SW480 (cell line): Measurements from ENCODE around the gene SMPDL3B.
"Not testable (repeated sequence)": the region's sequence is repeated elsewhere in the genome, so short reads cannot be mapped to it uniquely, and the experiment has no call there.

Experiments used
- DNase-seq: peaks from one replicate; pipeline ENCODE4 v3.0.0-alpha.2; 2016; ENCODE audit warnings: low spot score

Gene SMPDL3B

GRCh38 chr1:27970401-27970800, 35.6 kb downstream of the SMPDL3B start:
- DNase-seq: no peak

DNA sequence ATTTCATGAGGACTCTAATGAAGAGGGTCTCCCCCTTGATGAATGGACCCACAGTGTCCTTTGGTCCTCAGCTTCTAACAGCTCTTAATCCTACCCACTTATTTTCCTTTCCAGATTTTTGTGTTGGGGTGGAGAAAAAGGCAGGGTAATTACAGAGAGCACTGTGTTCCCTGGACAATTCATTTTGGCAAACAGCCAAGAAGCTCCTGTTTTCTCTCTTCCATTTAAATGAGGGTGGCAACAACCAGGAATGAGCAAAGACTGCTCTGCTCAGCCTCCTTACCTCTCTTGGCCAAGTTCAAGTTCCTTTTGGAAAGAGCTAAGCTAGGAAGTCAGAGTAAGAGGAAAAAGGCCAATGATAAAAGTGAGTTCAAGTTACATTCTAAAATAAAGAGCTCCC, 36.9 kb downstream of the SMPDL3B start:
- DNase-seq: no peak

GRCh38 chr1:27972141-27972540, 37.3 kb downstream of the SMPDL3B start:
- DNase-seq: no peak

- DNase-seq: no peak
These were observed 39.1 kb downstream of the SMPDL3B start for GRCh38 chr1:27973771-27974416.

DNA sequence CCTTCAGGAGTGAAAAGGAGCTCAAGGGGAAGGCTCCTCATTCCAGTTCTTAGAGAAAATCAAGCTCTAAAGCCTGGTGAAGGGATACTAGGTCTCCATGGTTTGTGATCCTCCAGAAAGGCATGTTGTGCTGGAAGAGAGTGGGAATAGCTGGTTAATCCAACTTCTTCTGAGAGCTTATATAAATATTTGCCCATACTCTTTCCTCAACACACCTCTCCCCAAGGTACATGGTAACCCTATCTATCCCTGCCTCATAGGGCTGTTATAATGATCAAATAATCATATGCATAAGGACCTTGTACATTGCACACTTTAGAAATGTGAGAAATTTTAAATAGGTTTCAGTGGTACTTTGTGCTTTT, 39.6 kb downstream of the SMPDL3B start:
- DNase-seq: no peak

DNA sequence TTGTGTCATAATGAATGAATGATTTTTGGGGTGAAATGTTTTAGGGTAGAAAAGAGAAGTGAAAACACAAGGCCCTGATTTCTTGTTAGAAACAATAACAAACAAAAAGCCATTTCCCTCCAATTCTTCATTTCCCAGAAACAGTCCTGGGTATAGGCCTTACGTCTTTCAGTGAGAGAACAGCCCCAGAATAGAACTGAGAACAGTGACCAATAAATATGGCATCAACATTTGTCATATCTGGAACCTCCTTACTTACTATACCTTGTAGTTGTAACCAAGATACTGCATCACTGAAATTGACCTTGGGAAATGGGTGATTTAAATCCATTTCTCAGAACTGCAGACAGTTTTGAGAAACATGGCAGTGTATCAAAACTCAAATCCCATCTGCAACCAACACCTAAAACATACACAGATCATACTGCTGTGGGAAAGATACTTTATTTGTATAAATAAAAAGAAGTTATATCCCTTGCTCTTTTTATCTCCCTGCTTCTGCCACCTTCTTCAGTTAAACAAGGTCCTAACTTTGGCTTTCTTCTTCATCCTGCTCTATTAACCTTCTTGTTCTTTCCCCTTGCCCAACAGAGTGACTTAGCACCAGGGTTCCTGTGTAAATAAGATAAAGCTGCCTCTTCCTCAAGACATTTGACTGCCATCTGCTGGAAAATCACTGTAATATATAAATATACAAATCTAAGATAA, 44.5 kb downstream of the SMPDL3B start:
- peak; percentile 52 for DNase-seq

GRCh38 chr1:27979859-27980201, 45.0 kb downstream of the SMPDL3B start:
- no peak for DNase-seq

DNA sequence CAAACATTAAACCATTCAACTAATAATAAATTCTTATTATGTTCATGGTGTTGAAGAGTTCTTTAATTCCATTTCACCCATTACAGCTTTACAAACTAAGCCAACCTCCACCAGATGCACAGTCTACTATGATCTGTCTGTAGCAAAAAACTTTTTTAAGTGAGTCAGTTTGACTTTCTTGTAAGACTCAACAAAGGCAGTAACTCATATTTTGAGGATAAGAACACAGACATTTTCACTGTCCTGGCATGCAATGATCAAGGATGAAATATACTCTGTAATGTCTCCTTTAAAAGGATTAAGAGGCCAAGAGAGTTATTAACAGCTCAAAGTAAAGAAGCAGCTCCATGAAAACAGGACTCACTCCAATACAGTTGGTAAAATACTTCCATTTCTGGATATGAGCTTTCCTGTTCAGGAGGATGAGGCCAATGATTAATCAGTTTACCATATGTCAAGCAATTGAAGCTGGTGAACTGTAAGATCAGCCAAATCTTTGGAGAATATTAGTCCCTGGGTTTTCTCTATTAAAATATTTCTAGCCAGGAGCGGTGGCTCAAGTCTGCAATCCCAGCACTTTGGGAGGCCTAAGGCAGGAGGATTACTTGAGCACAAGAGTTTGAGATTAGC, 45.5 kb downstream of the SMPDL3B start:
- no peak for DNase-seq

GRCh38 chr1:27981145-27981544, 46.3 kb downstream of the SMPDL3B start:
- DNase-seq: no peak

- no peak for DNase-seq
These were observed 56.2 kb downstream of the SMPDL3B start for GRCh38 chr1:27990920-27991537.

GRCh38 chr1:27992276-27992675, 57.5 kb downstream of the SMPDL3B start:
- no peak for DNase-seq

GRCh38 chr1:27993241-27993640, 58.4 kb downstream of the SMPDL3B start:
- no peak for DNase-seq

GRCh38 chr1:27994060-27994459, 59.3 kb downstream of the SMPDL3B start:
- DNase-seq: no peak

DNA sequence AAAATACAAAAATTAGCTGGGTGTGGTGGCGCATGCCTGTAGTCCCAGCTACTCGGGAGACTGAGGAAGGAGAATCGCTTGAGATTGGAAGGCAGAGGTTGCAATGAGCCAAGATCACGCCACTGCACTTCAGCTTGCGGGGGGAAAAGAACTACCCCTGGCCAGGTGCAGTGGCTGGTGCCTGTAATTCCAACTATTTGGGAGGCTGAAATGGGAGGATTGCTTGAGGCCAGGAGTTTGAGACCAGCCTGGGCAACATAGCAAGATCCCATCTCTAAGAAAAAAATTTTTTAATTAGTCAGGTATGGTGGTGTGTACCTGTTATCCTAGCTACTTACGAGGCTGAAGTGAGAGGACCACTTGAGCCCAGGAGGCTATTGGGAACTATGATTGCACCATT, 59.7 kb downstream of the SMPDL3B start:
- DNase-seq: not testable (repeated sequence)

GRCh38 chr1:27999055-27999454, 64.3 kb downstream of the SMPDL3B start:
- no peak for DNase-seq

DNA sequence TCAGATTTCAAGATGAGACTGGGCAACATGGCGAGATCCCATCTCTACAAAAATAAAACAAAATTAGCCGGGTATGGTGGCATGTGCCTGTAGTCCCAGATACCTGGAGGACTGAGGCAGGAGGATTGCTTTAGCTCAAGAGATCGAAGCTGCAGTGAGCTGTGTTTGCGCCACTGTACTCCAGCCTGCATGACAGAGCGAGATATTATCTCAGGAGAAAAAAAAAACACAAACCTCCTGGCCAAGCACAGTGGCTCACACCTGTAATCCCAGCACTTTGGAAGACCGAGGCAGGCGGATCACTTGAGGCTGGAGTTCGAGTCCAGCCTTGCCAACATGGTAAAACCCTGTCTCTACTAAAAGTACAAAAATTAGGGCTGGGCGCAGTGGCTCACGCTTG, 67.8 kb downstream of the SMPDL3B start:
- no peak for DNase-seq

GRCh38 chr1:28003117-28003516, 68.3 kb downstream of the SMPDL3B start:
- not testable (repeated sequence) for DNase-seq
